IPS-NIHi11 (cell line): Measurements from ENCODE around the gene BBS2.

Experiments used
- DNase-seq: peaks from one replicate; pipeline ENCODE4 v3.0.0; 2012; ENCODE audit warnings: mixed read lengths, low spot score

The BBS2 gene

GRCh38 chr16:56519459-56520250 is at the start of gene BBS2:
Gene BBS2 (minus strand): TSS chr16:56520024. CDS start chr16:56519862, 162 bp downstream.
- DNase-seq = peak; percentile 93

- no peak for DNase-seq
Measured at GRCh38 chr16:56564793-56565477, 45.1 kb upstream of the BBS2 start, which contains the start of gene MT4. Gene MT4 (plus strand): TSS chr16:56565073. CDS start chr16:56565129, 56 bp downstream.

GRCh38 chr16:56561126-56561525 is 41.3 kb upstream of the BBS2 start:
- DNase-seq = no peak

- DNase-seq = no peak
Measured at GRCh38 chr16:56560447-56560846, 40.6 kb upstream of the BBS2 start.

- no peak for DNase-seq
Measured at GRCh38 chr16:56559109-56559508, 39.3 kb upstream of the BBS2 start.

- no peak for DNase-seq
Measured at GRCh38 chr16:56558024-56558747, 38.4 kb upstream of the BBS2 start.

- DNase-seq = no peak
Measured at GRCh38 chr16:56554441-56554840, 34.6 kb upstream of the BBS2 start.

- DNase-seq = no peak
Measured at GRCh38 chr16:56551796-56552738, 32.2 kb upstream of the BBS2 start.

- DNase-seq = no peak
Measured at GRCh38 chr16:56549744-56550385, 30.0 kb upstream of the BBS2 start.

GRCh38 chr16:56549161-56549560 is 29.3 kb upstream of the BBS2 start:
- DNase-seq = no peak

- DNase-seq = no peak
Measured at GRCh38 chr16:56547949-56548567, 28.2 kb upstream of the BBS2 start.

GRCh38 chr16:56547120-56547948 is 27.5 kb upstream of the BBS2 start:
- DNase-seq = peak; percentile 73

- DNase-seq = no peak
Measured at GRCh38 chr16:56542039-56542438, 22.2 kb upstream of the BBS2 start.

- no peak for DNase-seq
Measured at GRCh38 chr16:56539656-56540055, 19.8 kb upstream of the BBS2 start.

GRCh38 chr16:56538331-56538730 is 18.5 kb upstream of the BBS2 start:
- DNase-seq = no peak

GRCh38 chr16:56534847-56535383 is 15.1 kb upstream of the BBS2 start:
- DNase-seq = no peak

- peak; percentile 26 for DNase-seq
Measured at GRCh38 chr16:56532714-56533113, 12.9 kb upstream of the BBS2 start.

GRCh38 chr16:56530872-56531271 is 11.0 kb upstream of the BBS2 start:
- DNase-seq = no peak

- DNase-seq = no peak
Measured at GRCh38 chr16:56525236-56525635, 5.4 kb upstream of the BBS2 start.

GRCh38 chr16:56520251-56520577 is 390 bp upstream of the BBS2 start:
- DNase-seq = no peak
